MM.1S (cell line): ENCODE data around the gene MESD.
A peak's percentile ranks its signal among the peaks of the same experiment; 100 is the strongest.

Experiments used
- DNase-seq: peaks from one replicate; pipeline ENCODE4 v3.0.0-alpha.2; 2015
- H2AFZ ChIP-seq: fragments of 300-600 bp; sonication (generic); 2 replicates; pipeline ENCODE4 v1.6.0; 2016; ENCODE audit warnings: antibody characterized with exemption, low read length
- H3F3A ChIP-seq: fragments of 300-600 bp; sonication (generic); 2 replicates; pipeline ENCODE4 v1.6.1; 2016; ENCODE audit warnings: mild to moderate bottlenecking, antibody characterized with exemption, low read length, moderate library complexity, mixed read lengths; ENCODE audit not compliant: insufficient read depth
- H3K27ac ChIP-seq: fragments of 300-600 bp; sonication (generic); 2 replicates; pipeline ENCODE4 v1.5.1; 2016; ENCODE audit warnings: mild to moderate bottlenecking, low read length
- H3K27me3 ChIP-seq: fragments of 300-600 bp; sonication (generic); replicated peaks from 2 replicates; pipeline ENCODE4 v1.6.0; 2016; ENCODE audit warnings: low read length; ENCODE audit not compliant: insufficient read depth
- H3K36me3 ChIP-seq: fragments of 300-600 bp; sonication (generic); replicated peaks from 2 replicates; pipeline ENCODE4 v1.6.1; 2016; ENCODE audit warnings: mild to moderate bottlenecking, low read length, mixed read lengths; ENCODE audit not compliant: insufficient read depth
- H3K4me1 ChIP-seq: fragments of 300-600 bp; sonication (generic); 2 replicates; pipeline ENCODE4 v1.6.1; 2016; ENCODE audit warnings: low read length, mixed read lengths
- H3K4me2 ChIP-seq: fragments of 300-600 bp; sonication (generic); 2 replicates; pipeline ENCODE4 v1.6.0; 2016; ENCODE audit warnings: low read depth, low read length
- H3K4me3 ChIP-seq: fragments of 300-600 bp; sonication (generic); 2 replicates; pipeline ENCODE4 v1.5.1; 2016; ENCODE audit warnings: low read length, mixed read lengths
- H3K79me2 ChIP-seq: fragments of 300-600 bp; sonication (generic); 2 replicates; pipeline ENCODE4 v1.6.1; 2016; ENCODE audit warnings: mixed run types, low read length, mixed read lengths
- H3K9ac ChIP-seq: fragments of 300-600 bp; sonication (generic); 2 replicates; pipeline ENCODE4 v1.6.1; 2016; ENCODE audit warnings: low read length, mixed read lengths
- H3K9me2 ChIP-seq: fragments of 300-600 bp; sonication (generic); replicated peaks from 2 replicates; pipeline ENCODE4 v1.6.1; 2016; ENCODE audit warnings: mild to moderate bottlenecking, low read length, mixed read lengths; ENCODE audit not compliant: insufficient read depth
- H3K9me3 ChIP-seq: fragments of 300-600 bp; sonication (generic); replicated peaks from 2 replicates; pipeline ENCODE4 v1.6.1; 2016; ENCODE audit warnings: mild to moderate bottlenecking, low read length, mixed read lengths; ENCODE audit not compliant: insufficient read depth
- H4K20me1 ChIP-seq: fragments of 300-600 bp; sonication (generic); 2 replicates; pipeline ENCODE4 v1.6.1; 2016; ENCODE audit warnings: mild to moderate bottlenecking, low read length, moderate library complexity, mixed read lengths; ENCODE audit not compliant: insufficient read depth
- EZH2 ChIP-seq: fragments of 300-600 bp; sonication (generic); optimal IDR thresholded peaks from 2 replicates; pipeline ENCODE3; 2017; ENCODE audit warnings: low read depth, mild to moderate bottlenecking, antibody characterized with exemption, low read length, mixed read lengths
- EZH2phosphoT487 ChIP-seq: fragments of 300-600 bp; sonication (generic); IDR thresholded peaks from 2 replicates; pipeline ENCODE4 v1.6.1; 2018; ENCODE audit warnings: antibody characterized with exemption, low read length
- TF ChIP-seq, protein P1 (sequence below): fragments of 300-600 bp; sonication (generic); IDR thresholded peaks from 2 replicates; pipeline ENCODE4 v1.5.1; 2016; ENCODE audit warnings: antibody characterized with exemption, low read length, mixed read lengths

Gene MESD

DNA sequence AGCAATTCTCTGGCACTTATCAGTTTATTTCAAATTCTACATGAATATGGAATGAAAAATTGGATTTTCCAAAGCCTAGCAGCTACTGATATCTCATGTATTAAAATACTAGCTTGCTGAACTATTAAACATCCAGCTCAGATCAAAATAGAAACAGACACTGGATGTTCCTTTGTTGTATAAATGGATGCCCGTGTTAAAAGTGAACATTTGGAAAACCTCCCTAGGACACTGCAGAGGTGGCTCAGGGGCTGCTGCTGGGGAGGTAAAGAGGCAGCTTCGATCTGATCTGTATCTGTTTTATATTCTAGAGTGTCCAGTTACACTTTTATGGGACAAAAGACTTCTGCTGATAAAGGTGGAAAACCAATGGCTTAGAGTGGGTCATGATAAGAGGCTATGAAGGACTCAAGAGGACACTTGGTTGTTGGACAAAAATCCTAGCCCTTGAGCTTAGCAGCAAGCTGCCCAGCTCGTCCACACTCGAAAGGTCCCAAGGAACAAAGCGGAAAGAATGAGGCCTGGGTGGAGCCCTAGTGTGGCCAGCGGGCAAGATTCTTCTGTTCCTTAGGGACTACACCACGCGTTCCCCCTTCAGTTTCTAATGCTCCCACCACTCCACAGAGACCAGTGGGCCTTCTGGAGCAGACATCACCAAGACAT is 9.9 kb downstream of the MESD start:
- no peak for DNase-seq
- no peak for TF ChIP-seq EZH2
- Histone ChIP-seq H3K27ac (no peak overlapping the region), H3K9me3 (no peaks in the 10 kb centered on the region), H3K79me2 (peaks cover 76% of the 10 kb centered on the region), H3K36me3 (peaks cover 8% of the 10 kb centered on the region; the same call in 1 of the 2 replicates), H3K4me1 (no peaks in the 10 kb centered on the region), H3K4me3 (no peak overlapping the region), H3K4me2 (no peak overlapping the region), H3K9ac (no peak overlapping the region), H3K9me2 (no peaks in the 10 kb centered on the region), H3F3A (no peaks in the 10 kb centered on the region), H4K20me1 (peaks cover 9% of the 10 kb centered on the region; the same call in 1 of the 2 replicates), H2AFZ (no peak overlapping the region), H3K27me3 (no peaks in the 10 kb centered on the region)

DNA sequence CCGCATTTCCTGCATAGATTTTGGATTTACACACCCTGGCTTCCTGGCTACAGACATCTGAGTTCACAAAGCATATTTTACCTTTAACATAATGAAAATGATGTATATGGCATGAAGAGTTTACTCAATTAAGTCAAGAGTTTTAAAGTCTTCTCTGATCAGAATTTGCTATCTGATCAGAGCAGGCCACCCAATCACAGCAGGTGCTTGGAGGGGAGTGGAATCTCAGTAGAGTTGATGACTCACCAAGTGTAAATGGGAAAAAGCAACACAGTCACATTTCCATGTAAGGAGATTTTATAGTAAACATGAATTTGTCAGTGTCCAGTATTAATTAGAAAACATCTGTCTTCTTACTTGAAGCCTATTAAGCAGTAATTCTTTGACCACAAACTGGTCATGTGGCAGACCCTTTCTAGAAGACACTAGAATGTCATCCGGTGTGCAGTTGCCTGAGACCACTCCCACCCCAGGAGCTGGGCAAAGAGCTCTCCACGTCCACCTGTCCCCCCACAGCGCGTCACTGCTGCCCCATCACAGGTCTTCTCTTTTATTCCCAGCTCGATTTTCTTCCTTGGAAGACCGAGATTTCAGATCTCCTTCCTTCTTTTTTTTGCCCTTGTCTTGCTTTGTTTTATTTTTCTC is 10.8 kb downstream of the MESD start:
- Histone ChIP-seq H3K4me1 (no peaks in the 10 kb centered on the region), H2AFZ (no peak overlapping the region), H3K4me3 (no peak overlapping the region), H3K9me3 (no peaks in the 10 kb centered on the region), H3K27me3 (no peaks in the 10 kb centered on the region), H4K20me1 (peaks cover 13% of the 10 kb centered on the region; the same call in 1 of the 2 replicates), H3K9me2 (no peaks in the 10 kb centered on the region), H3F3A (no peaks in the 10 kb centered on the region), H3K9ac (no peak overlapping the region), H3K27ac (no peak overlapping the region), H3K79me2 (peaks cover 73% of the 10 kb centered on the region), H3K4me2 (no peak overlapping the region), H3K36me3 (peaks cover 8% of the 10 kb centered on the region; the same call in 1 of the 2 replicates)
- DNase-seq, result no peak
- TF ChIP-seq, protein P1, sequence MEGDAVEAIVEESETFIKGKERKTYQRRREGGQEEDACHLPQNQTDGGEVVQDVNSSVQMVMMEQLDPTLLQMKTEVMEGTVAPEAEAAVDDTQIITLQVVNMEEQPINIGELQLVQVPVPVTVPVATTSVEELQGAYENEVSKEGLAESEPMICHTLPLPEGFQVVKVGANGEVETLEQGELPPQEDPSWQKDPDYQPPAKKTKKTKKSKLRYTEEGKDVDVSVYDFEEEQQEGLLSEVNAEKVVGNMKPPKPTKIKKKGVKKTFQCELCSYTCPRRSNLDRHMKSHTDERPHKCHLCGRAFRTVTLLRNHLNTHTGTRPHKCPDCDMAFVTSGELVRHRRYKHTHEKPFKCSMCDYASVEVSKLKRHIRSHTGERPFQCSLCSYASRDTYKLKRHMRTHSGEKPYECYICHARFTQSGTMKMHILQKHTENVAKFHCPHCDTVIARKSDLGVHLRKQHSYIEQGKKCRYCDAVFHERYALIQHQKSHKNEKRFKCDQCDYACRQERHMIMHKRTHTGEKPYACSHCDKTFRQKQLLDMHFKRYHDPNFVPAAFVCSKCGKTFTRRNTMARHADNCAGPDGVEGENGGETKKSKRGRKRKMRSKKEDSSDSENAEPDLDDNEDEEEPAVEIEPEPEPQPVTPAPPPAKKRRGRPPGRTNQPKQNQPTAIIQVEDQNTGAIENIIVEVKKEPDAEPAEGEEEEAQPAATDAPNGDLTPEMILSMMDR, result no peak
- TF ChIP-seq EZH2 (no peak), EZH2phosphoT487 (no peak)

DNA sequence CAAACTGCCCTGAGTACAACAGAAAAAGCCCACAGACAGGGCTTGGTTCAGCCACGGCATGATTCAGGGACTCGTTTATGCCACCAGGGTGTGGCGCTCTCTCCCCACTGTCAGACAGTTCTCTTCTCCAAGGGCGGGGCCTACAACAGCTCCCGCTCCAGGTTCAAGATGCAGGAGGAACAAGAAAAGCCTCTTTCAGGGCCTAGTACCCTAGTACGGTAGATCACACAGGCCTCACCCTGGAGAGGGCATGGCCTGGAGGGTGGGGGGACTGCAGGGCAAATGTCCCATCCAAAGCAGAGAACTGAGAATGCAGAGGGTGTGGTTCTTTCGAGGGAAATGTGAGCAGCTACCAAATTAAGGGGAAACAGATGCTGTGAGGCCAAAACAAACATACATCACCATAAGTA is 12.0 kb downstream of the MESD start:
- Histone ChIP-seq H3K9ac (no peak overlapping the region), H3F3A (no peaks in the 10 kb centered on the region), H3K27ac (no peak overlapping the region), H3K9me2 (no peaks in the 10 kb centered on the region), H3K4me1 (no peaks in the 10 kb centered on the region), H3K27me3 (no peaks in the 10 kb centered on the region), H3K4me3 (no peak overlapping the region), H3K36me3 (peaks cover 8% of the 10 kb centered on the region; the same call in 1 of the 2 replicates), H2AFZ (no peak overlapping the region), H3K4me2 (no peak overlapping the region), H4K20me1 (peaks cover 7% of the 10 kb centered on the region; the same call in 1 of the 2 replicates), H3K9me3 (no peaks in the 10 kb centered on the region), H3K79me2 (peaks cover 64% of the 10 kb centered on the region)
- DNase-seq, result peak; percentile 50
- TF ChIP-seq, protein P1, result peak; percentile 60
- no peak for TF ChIP-seq EZH2phosphoT487

- Histone ChIP-seq H3K79me2 (peaks cover 56% of the 10 kb centered on the region), H3K4me2 (no peak overlapping the region), H3K27me3 (no peaks in the 10 kb centered on the region), H3K9me3 (no peaks in the 10 kb centered on the region), H3K27ac (no peak overlapping the region), H3K9ac (no peak overlapping the region), H3K9me2 (no peaks in the 10 kb centered on the region), H4K20me1 (peaks cover 7% of the 10 kb centered on the region; the same call in 1 of the 2 replicates), H3F3A (no peaks in the 10 kb centered on the region), H3K4me1 (no peaks in the 10 kb centered on the region), H3K4me3 (no peak overlapping the region), H2AFZ (no peak overlapping the region), H3K36me3 (peaks cover 8% of the 10 kb centered on the region; the same call in 1 of the 2 replicates)
- TF ChIP-seq, protein P1, result no peak
- TF ChIP-seq EZH2, result no peak
- TF ChIP-seq EZH2phosphoT487, result no peak
- DNase-seq, result no peak
Observed at GRCh38 chr15:80976851-80977250, 12.8 kb downstream of the MESD start.
